Left ventricle myocardium inferior (tissue), 1 donor: ENCODE data around the gene SLC25A13. TPM values are rescaled to one million over a fixed set of nuclear protein-coding genes. Genes with fewer than 3 reads are reported as not detected.

Experiments
- DNase-seq: peaks from one replicate; pipeline ENCODE4 v3.0.0-alpha.2; 2020
- H3K27ac ChIP-seq: fragments of 200-600 bp; replicated peaks from 2 replicates; pipeline ENCODE4 v1.8.0; 2021
- H3K27me3 ChIP-seq: fragments of 200-600 bp; 2 replicates; pipeline ENCODE4 v1.8.0; 2021; ENCODE audit warnings: low read depth
- H3K36me3 ChIP-seq: fragments of 200-600 bp; 2 replicates; pipeline ENCODE4 v1.8.0; 2021
- H3K4me1 ChIP-seq: fragments of 200-600 bp; 2 replicates; pipeline ENCODE4 v1.8.0; 2021
- H3K4me3 ChIP-seq: fragments of 200-600 bp; 2 replicates; pipeline ENCODE4 v1.8.0; 2021; ENCODE audit warnings: mild to moderate bottlenecking, moderate library complexity
- H3K9me3 ChIP-seq: fragments of 200-600 bp; replicated peaks from 2 replicates; pipeline ENCODE4 v1.8.0; 2021
- intact Hi-C: fragments of 100-400 bp; cut with micrococcal nuclease; formaldehyde crosslinking; loops from one replicate; pipeline ENCODE4 v1.11.0; 2022
- total RNA-seq: library from RNA; stranded (reverse); fragmentation: NEBNext Ultra II Directional; extraction: Animal tissue kit (Norgen Biotek cat#: 25700); gene quantifications from one replicate; pipeline ENCODE4 v1.2.1, GENCODE V29; 2021
- TF ChIP-seq, protein P1 (sequence below): fragments of 200-600 bp; IDR thresholded peaks from 2 replicates; pipeline ENCODE4 v1.8.0; 2021; ENCODE audit warnings: antibody characterized with exemption, mild to moderate bottlenecking, borderline replicate concordance
- donor health status: DM: no; HTN: yes; CAD: no; lungs with severe emphysema.

The SLC25A13 gene
- total RNA-seq, 1 donor from 2014 or later: 9.1 TPM

DNA sequence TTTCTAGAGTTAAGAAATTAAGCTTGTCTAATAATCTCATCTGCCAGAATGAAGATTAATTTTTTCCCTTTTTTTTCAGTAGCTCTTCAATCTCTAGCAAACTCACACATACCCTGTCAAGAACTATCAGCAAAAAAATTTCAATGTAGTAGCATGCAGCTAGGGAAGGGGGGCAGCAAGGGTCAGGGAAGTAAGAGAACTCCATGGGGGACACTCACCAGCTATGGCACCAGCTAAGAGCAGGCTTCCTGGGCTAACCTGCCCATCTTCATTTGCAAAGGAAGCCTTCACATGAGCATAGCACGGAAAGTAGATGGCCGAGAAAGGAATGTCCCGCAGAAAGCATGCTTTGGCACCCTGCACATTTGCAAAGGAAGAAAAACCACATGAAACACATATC is 190.4 kb downstream of the SLC25A13 start:
- TF ChIP-seq, protein P1, sequence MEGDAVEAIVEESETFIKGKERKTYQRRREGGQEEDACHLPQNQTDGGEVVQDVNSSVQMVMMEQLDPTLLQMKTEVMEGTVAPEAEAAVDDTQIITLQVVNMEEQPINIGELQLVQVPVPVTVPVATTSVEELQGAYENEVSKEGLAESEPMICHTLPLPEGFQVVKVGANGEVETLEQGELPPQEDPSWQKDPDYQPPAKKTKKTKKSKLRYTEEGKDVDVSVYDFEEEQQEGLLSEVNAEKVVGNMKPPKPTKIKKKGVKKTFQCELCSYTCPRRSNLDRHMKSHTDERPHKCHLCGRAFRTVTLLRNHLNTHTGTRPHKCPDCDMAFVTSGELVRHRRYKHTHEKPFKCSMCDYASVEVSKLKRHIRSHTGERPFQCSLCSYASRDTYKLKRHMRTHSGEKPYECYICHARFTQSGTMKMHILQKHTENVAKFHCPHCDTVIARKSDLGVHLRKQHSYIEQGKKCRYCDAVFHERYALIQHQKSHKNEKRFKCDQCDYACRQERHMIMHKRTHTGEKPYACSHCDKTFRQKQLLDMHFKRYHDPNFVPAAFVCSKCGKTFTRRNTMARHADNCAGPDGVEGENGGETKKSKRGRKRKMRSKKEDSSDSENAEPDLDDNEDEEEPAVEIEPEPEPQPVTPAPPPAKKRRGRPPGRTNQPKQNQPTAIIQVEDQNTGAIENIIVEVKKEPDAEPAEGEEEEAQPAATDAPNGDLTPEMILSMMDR: no peak
- no peaks in the 10 kb centered on the region for H3K9me3 ChIP-seq
- H3K27ac ChIP-seq: no peak overlapping the region
- intact Hi-C loops: no loop called here
- no peak overlapping the region for H3K4me3 ChIP-seq
- DNase-seq: no peak
- H3K4me1 ChIP-seq: no peaks in the 10 kb centered on the region
- H3K27me3 ChIP-seq: no peaks in the 10 kb centered on the region
- peaks cover 35% of the 10 kb centered on the region for H3K36me3 ChIP-seq

DNA sequence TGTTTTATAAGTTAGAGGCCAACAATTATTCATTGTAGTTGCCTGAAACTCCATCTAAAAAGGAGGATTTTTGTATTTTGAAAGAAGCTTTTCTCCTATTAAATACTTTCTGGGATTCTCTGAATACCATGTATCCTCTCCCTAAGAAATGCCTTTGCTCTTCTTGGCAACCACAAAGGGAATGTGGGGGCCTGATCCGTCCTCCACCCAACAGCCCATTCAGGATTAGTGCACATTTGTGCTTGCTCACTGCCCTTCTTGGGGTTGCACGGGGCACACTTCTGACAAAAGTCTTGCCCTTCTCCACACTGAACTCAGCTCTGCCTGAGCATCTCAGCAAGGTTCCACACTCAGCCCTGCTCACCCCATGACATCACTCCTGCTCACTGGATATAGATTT is 194.2 kb downstream of the SLC25A13 start:
- H3K27me3 ChIP-seq: no peaks in the 10 kb centered on the region
- intact Hi-C loops: no loop called here
- H3K9me3 ChIP-seq: no peaks in the 10 kb centered on the region
- TF ChIP-seq, protein P1: no peak
- H3K4me3 ChIP-seq: no peak overlapping the region
- no peak overlapping the region for H3K27ac ChIP-seq
- peaks cover 20% of the 10 kb centered on the region for H3K36me3 ChIP-seq
- no peaks in the 10 kb centered on the region for H3K4me1 ChIP-seq
- no peak for DNase-seq

DNA sequence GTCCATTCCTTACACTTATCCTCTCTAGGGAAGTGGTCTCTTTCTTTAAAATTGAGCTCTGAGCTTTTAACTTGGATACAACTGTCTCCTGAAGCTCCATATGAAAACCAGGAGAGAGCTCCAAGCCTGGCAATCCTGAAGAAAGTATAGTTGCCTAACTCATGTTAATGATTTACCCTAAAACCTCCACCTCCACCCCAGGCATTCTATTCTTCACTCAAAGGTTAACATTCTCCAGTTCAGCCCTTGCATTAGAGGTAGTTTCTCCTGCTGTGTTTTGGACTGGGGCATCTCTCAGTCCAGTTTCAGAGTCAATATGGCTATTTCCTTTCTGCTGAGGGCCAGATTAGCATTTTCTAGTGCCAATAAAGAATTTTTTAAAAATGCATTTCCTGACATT is 195.5 kb downstream of the SLC25A13 start:
- no peaks in the 10 kb centered on the region for H3K27me3 ChIP-seq
- TF ChIP-seq, protein P1: no peak
- H3K9me3 ChIP-seq: no peaks in the 10 kb centered on the region

DNA sequence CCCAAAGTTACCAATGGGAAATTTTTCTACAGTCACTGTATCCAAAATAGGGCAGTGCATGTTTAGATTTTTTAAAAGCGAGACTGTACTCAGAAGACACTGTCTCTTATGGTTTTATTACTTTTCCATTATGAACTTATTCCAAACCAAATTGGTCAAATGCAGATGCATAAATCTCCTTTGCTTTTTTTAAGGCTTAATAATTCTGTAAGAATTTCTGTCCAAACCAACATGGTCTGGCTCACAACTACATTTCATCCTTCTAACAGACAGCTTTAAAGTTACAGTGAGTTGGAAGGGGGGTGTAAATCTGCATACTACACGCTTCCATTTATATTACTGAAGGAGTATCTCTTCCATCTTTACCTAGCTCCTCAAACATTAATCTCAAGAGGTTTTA is 199.2 kb downstream of the SLC25A13 start:
- no peak for DNase-seq
- Histone ChIP-seq H3K4me3 (no peak overlapping the region), H3K4me1 (no peaks in the 10 kb centered on the region), H3K27ac (no peak overlapping the region), H3K36me3 (peaks cover 25% of the 10 kb centered on the region), H3K9me3 (no peaks in the 10 kb centered on the region), H3K27me3 (no peaks in the 10 kb centered on the region)
- TF ChIP-seq, protein P1: no peak
- intact Hi-C loops: no loop called here

More for the DNA sequence above, 195.5 kb downstream of the SLC25A13 start:
- DNase-seq: no peak
- Histone ChIP-seq H3K27ac (no peak overlapping the region), H3K36me3 (peaks cover 25% of the 10 kb centered on the region), H3K4me1 (no peaks in the 10 kb centered on the region), H3K4me3 (no peak overlapping the region)
- intact Hi-C loops: no loop called here

DNA sequence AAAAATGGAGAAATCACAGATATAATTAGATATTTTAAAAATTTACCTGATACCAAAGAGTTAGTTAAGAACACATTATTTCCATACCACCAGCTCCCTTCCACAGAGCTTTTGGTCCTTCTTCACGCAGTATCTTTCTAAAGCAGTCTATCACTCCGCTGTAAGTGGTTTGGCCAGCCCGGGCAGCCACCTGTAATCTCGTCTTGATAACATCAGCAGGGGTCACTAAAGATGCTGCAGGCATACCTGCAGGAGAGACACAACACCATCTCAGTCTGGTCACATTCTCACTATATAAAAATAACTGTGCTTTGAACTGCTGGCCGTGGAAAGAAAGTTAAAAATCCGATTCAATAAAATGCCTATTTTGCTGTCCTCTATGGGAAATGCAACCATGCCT is 200.1 kb downstream of the SLC25A13 start:
- Histone ChIP-seq H3K27ac (no peak overlapping the region), H3K36me3 (peaks cover 25% of the 10 kb centered on the region), H3K4me1 (no peaks in the 10 kb centered on the region), H3K27me3 (no peaks in the 10 kb centered on the region), H3K9me3 (no peaks in the 10 kb centered on the region), H3K4me3 (no peak overlapping the region)
- no peak for DNase-seq
- intact Hi-C loops: no loop called here
- TF ChIP-seq, protein P1: no peak
